NT2/D1 (cell line): Measurements from ENCODE around the gene PDPK1.

ENCODE experiments used
- SUZ12 ChIP-seq: IDR thresholded peaks from 2 replicates; pipeline ENCODE4 v1.6.1; 2011; ENCODE audit not compliant: insufficient read length, insufficient read depth; ENCODE audit errors: extremely low read depth
- YY1 ChIP-seq: IDR thresholded peaks from 2 replicates; pipeline ENCODE4 v1.6.1; 2011; ENCODE audit not compliant: insufficient read length, insufficient read depth

- TF ChIP-seq SUZ12 (no peak), YY1 (no peak)
Observed at GRCh38 chr16:2598133-2598641, 60.4 kb downstream of the PDPK1 start.
